T-helper 1 cell treated with Interleukin-12 subunit alpha and Interleukin-12 subunit beta and Interleukin-4 antibody, amounts not matched to agents 30 μg/mL and 1 μg/mL, for 36 hours (primary cell): Measurements from ENCODE around the gene ZNF436.
A peak's percentile ranks its signal among the peaks of the same experiment; 100 is the strongest.

ENCODE experiments used
- H3K27ac Mint-ChIP-seq: one replicate; pipeline ENCODE4 v1.8.0; 2021; ENCODE audit warnings: mild to moderate bottlenecking, mixed read lengths
- H3K27me3 Mint-ChIP-seq: one replicate; pipeline ENCODE4 v1.8.0; 2021; ENCODE audit warnings: low read depth, mixed read lengths
- H3K36me3 Mint-ChIP-seq: one replicate; pipeline ENCODE4 v1.8.0; 2021; ENCODE audit warnings: low read depth, mixed read lengths
- H3K4me1 Mint-ChIP-seq: one replicate; pipeline ENCODE4 v1.8.0; 2021; ENCODE audit warnings: low read depth, mixed read lengths
- H3K4me3 Mint-ChIP-seq: one replicate; pipeline ENCODE4 v1.8.0; 2021; ENCODE audit warnings: mild to moderate bottlenecking, moderate library complexity, mixed read lengths
- H3K9me3 Mint-ChIP-seq: one replicate; pipeline ENCODE4 v1.8.0; 2021; ENCODE audit warnings: mixed read lengths

The ZNF436 gene

GRCh38 chr1:23362218-23362713, 7.4 kb downstream of the ZNF436 start:
- Mint-ChIP-seq H3K9me3 (peaks cover 79% of the 10 kb centered on the region), H3K4me3 (no peak overlapping the region), H3K27me3 (no peaks in the 10 kb centered on the region), H3K36me3 (peaks cover 75% of the 10 kb centered on the region), H3K27ac (no peak overlapping the region), H3K4me1 (peaks cover 8% of the 10 kb centered on the region)

- Mint-ChIP-seq H3K27ac (no peak overlapping the region), H3K36me3 (peaks cover 51% of the 10 kb centered on the region), H3K4me1 (peaks cover 4% of the 10 kb centered on the region), H3K27me3 (no peaks in the 10 kb centered on the region), H3K9me3 (peaks cover 71% of the 10 kb centered on the region), H3K4me3 (no peak overlapping the region)
Measured at GRCh38 chr1:23358310-23358875, 11.2 kb downstream of the ZNF436 start.

- Mint-ChIP-seq H3K4me1 (peaks cover 4% of the 10 kb centered on the region), H3K27me3 (no peaks in the 10 kb centered on the region), H3K36me3 (peaks cover 43% of the 10 kb centered on the region), H3K27ac (no peak overlapping the region), H3K9me3 (peaks cover 60% of the 10 kb centered on the region), H3K4me3 (no peak overlapping the region)
Measured at GRCh38 chr1:23357138-23357908, 12.3 kb downstream of the ZNF436 start.

GRCh38 chr1:23356471-23357137, 13.0 kb downstream of the ZNF436 start:
- Mint-ChIP-seq H3K36me3 (peaks cover 36% of the 10 kb centered on the region), H3K4me1 (peaks cover 4% of the 10 kb centered on the region), H3K27me3 (no peaks in the 10 kb centered on the region), H3K9me3 (peaks cover 54% of the 10 kb centered on the region), H3K4me3 (no peak overlapping the region), H3K27ac (no peak overlapping the region)

GRCh38 chr1:23354245-23354644, 15.4 kb downstream of the ZNF436 start:
- H3K27ac Mint-ChIP-seq, result no peak overlapping the region
- peaks cover 4% of the 10 kb centered on the region for H3K4me1 Mint-ChIP-seq

GRCh38 chr1:23352096-23352695, 17.4 kb downstream of the ZNF436 start:
- Mint-ChIP-seq H3K4me1 (peaks cover 4% of the 10 kb centered on the region), H3K36me3 (peaks cover 4% of the 10 kb centered on the region), H3K9me3 (peaks cover 15% of the 10 kb centered on the region), H3K27ac (no peak overlapping the region), H3K27me3 (no peaks in the 10 kb centered on the region), H3K4me3 (no peak overlapping the region)

More at GRCh38 chr1:23354245-23354644, 15.4 kb downstream of the ZNF436 start:
- Mint-ChIP-seq H3K9me3 (peaks cover 30% of the 10 kb centered on the region), H3K27me3 (no peaks in the 10 kb centered on the region), H3K4me3 (no peak overlapping the region), H3K36me3 (peaks cover 14% of the 10 kb centered on the region)

- H3K36me3 Mint-ChIP-seq, result peaks cover 4% of the 10 kb centered on the region
- peaks cover 27% of the 10 kb centered on the region for H3K4me1 Mint-ChIP-seq
- no peaks in the 10 kb centered on the region for H3K27me3 Mint-ChIP-seq
- no peak overlapping the region for H3K4me3 Mint-ChIP-seq
- H3K9me3 Mint-ChIP-seq, result no peaks in the 10 kb centered on the region
- H3K27ac Mint-ChIP-seq, result no peak overlapping the region
Measured at GRCh38 chr1:23345920-23346319, 23.7 kb downstream of the ZNF436 start.

- H3K36me3 Mint-ChIP-seq, result peaks cover 4% of the 10 kb centered on the region
- no peaks in the 10 kb centered on the region for H3K9me3 Mint-ChIP-seq
- peaks cover 35% of the 10 kb centered on the region for H3K4me1 Mint-ChIP-seq
- peak overlapping the region; percentile 95 for H3K4me3 Mint-ChIP-seq
- peak overlapping the region; percentile 96 for H3K27ac Mint-ChIP-seq
- no peaks in the 10 kb centered on the region for H3K27me3 Mint-ChIP-seq
Measured at GRCh38 chr1:23344987-23345472, 24.6 kb downstream of the ZNF436 start.

GRCh38 chr1:23344111-23344986, 25.3 kb downstream of the ZNF436 start, which contains the start of gene HNRNPR:
Gene HNRNPR (minus strand): TSS chr1:23344284. CDS start chr1:23341008, 3,276 bp downstream.
- H3K36me3 Mint-ChIP-seq, result peaks cover 9% of the 10 kb centered on the region
- peak within 1 kb of the TSS; percentile 96 for H3K27ac Mint-ChIP-seq
- peaks cover 40% of the 10 kb centered on the region for H3K4me1 Mint-ChIP-seq

GRCh38 chr1:23343221-23344110, 26.2 kb downstream of the ZNF436 start:
- Mint-ChIP-seq H3K9me3 (no peaks in the 10 kb centered on the region), H3K27me3 (no peaks in the 10 kb centered on the region), H3K36me3 (peaks cover 14% of the 10 kb centered on the region), H3K27ac (peak overlapping the region; percentile 92), H3K4me3 (peak overlapping the region; percentile 86), H3K4me1 (peaks cover 45% of the 10 kb centered on the region)

More at GRCh38 chr1:23344111-23344986, 25.3 kb downstream of the ZNF436 start, which contains the start of gene HNRNPR:
- H3K27me3 Mint-ChIP-seq, result no peaks in the 10 kb centered on the region
- peak within 1 kb of the TSS; percentile 95 for H3K4me3 Mint-ChIP-seq
- H3K9me3 Mint-ChIP-seq, result no peaks in the 10 kb centered on the region

- Mint-ChIP-seq H3K36me3 (peaks cover 25% of the 10 kb centered on the region), H3K9me3 (no peaks in the 10 kb centered on the region), H3K4me1 (peaks cover 53% of the 10 kb centered on the region), H3K27me3 (no peaks in the 10 kb centered on the region), H3K4me3 (peak overlapping the region; percentile 86), H3K27ac (peak overlapping the region; percentile 92)
Measured at GRCh38 chr1:23341931-23342692, 27.5 kb downstream of the ZNF436 start.

GRCh38 chr1:23339632-23340031, 30.0 kb downstream of the ZNF436 start:
- H3K4me1 Mint-ChIP-seq, result peaks cover 45% of the 10 kb centered on the region
- peaks cover 33% of the 10 kb centered on the region for H3K36me3 Mint-ChIP-seq
- no peak overlapping the region for H3K4me3 Mint-ChIP-seq
- H3K27me3 Mint-ChIP-seq, result no peaks in the 10 kb centered on the region
- H3K9me3 Mint-ChIP-seq, result no peaks in the 10 kb centered on the region
- H3K27ac Mint-ChIP-seq, result peak overlapping the region; percentile 33
